ENCODE results near the gene ATP11C. TPM values are rescaled to one million over a fixed set of nuclear protein-coding genes. Genes with fewer than 3 reads are reported as not detected.

Gene ATP11C
- total and polyA plus RNA-seq, 9 donors: 11.6 to 20.7 (median 15.4) TPM

GRCh38 chrX:139783959-139784358, 148.9 kb downstream of the ATP11C start:
- Histone ChIP-seq H3K9me3 (replicated peaks; ENCODE audit: control insufficient read depth, low read depth, low read length) (no peaks in the 10 kb centered on the region), H3K27me3 (ENCODE audit: control insufficient read depth, insufficient read depth, low read length) (peaks cover 2% of the 10 kb centered on the region), H3K4me3 (ENCODE audit: low read length) (no peak overlapping the region), H3K27ac (ENCODE audit: low read length) (no peak overlapping the region), H3K36me3 (ENCODE audit: control insufficient read depth, insufficient read depth, low read length) (peaks cover 5% of the 10 kb centered on the region), H3K4me1 (ENCODE audit: control insufficient read depth, insufficient read depth, low read length) (no peaks in the 10 kb centered on the region)
- no CpG with 5 or more reads among the region's 1 CpG for WGBS (ENCODE audit: insufficient coverage)
- DNase-seq: no peak

GRCh38 chrX:139783030-139783429, 149.8 kb downstream of the ATP11C start:
- DNase-seq: peak; percentile 23
- Histone ChIP-seq H3K36me3 (ENCODE audit: control insufficient read depth, insufficient read depth, low read length) (peaks cover 5% of the 10 kb centered on the region), H3K4me3 (ENCODE audit: low read length) (no peak overlapping the region), H3K9me3 (replicated peaks; ENCODE audit: control insufficient read depth, low read depth, low read length) (no peaks in the 10 kb centered on the region), H3K27me3 (ENCODE audit: control insufficient read depth, insufficient read depth, low read length) (peaks cover 2% of the 10 kb centered on the region), H3K4me1 (ENCODE audit: control insufficient read depth, insufficient read depth, low read length) (no peaks in the 10 kb centered on the region), H3K27ac (ENCODE audit: low read length) (no peak overlapping the region)
- WGBS (ENCODE audit: insufficient coverage): no CpG with 5 or more reads among the region's 3 CpGs

DNA sequence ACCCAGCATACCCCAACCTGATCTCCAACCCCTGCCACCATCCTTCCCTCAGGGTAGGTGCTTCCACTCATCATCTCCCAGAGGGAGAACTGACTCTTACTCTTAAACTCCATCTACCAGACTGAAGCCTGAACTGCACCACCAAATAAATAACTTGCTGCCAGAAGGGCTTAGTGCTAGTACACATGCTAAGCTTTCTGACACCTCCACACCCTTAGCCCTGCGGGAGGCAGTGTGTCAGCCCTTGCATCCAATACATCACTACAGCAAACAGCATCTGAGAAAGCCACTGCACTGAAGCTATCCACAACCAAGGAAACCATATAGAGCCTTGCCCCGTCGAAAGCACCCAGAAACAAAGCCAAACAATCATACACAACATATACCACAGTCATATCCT, 156.3 kb downstream of the ATP11C start:
- peaks cover 3% of the 10 kb centered on the region for H3K9me3 ChIP-seq (replicated peaks; ENCODE audit: control insufficient read depth, low read depth, low read length)

DNA sequence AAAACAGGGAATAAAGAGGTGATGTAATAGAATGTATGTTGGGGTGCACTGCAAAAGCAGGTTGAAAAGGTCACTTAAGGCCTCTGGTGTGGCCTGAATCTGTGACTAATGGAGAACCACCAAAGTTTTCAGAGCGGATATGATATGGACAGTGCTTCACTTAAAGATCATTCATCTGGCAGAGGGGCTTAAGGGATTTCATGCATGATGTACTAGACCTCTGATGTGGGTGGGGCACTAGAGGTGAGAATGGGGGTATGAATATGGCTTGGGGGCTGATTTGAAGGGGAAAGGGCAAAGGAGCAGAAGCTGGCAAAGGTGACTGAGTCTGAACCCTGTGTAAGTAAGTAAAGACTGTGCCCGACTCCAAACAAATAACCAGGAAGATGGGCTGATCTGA, 162.5 kb downstream of the ATP11C start:
- DNase-seq: no peak
- 100% methylated on average over 2 of the region's 2 CpGs for WGBS (ENCODE audit: insufficient coverage)
- Histone ChIP-seq H3K27me3 (ENCODE audit: control insufficient read depth, insufficient read depth, low read length) (peaks cover 2% of the 10 kb centered on the region), H3K36me3 (ENCODE audit: control insufficient read depth, insufficient read depth, low read length) (no peaks in the 10 kb centered on the region), H3K4me3 (ENCODE audit: low read length) (no peak overlapping the region), H3K27ac (ENCODE audit: low read length) (no peak overlapping the region), H3K4me1 (ENCODE audit: control insufficient read depth, insufficient read depth, low read length) (no peaks in the 10 kb centered on the region), H3K9me3 (replicated peaks; ENCODE audit: control insufficient read depth, low read depth, low read length) (peaks cover 3% of the 10 kb centered on the region)

More for the DNA sequence above, 156.3 kb downstream of the ATP11C start:
- H3K36me3 ChIP-seq (ENCODE audit: control insufficient read depth, insufficient read depth, low read length): no peaks in the 10 kb centered on the region
- no peak overlapping the region for H3K4me3 ChIP-seq (ENCODE audit: low read length)
- no peak for DNase-seq
- peaks cover 3% of the 10 kb centered on the region for H3K27me3 ChIP-seq (ENCODE audit: control insufficient read depth, insufficient read depth, low read length)
- WGBS (ENCODE audit: insufficient coverage): 83% methylated on average over 1 of the region's 3 CpGs
- H3K27ac ChIP-seq (ENCODE audit: low read length): no peak overlapping the region
- no peaks in the 10 kb centered on the region for H3K4me1 ChIP-seq (ENCODE audit: control insufficient read depth, insufficient read depth, low read length)

GRCh38 chrX:139766545-139766983, 166.3 kb downstream of the ATP11C start:
- no CpG with 5 or more reads among the region's 5 CpGs for WGBS (ENCODE audit: insufficient coverage)
- no peaks in the 10 kb centered on the region for H3K36me3 ChIP-seq (ENCODE audit: control insufficient read depth, insufficient read depth, low read length)
- no peaks in the 10 kb centered on the region for H3K9me3 ChIP-seq (replicated peaks; ENCODE audit: control insufficient read depth, low read depth, low read length)
- peak; percentile 5 for DNase-seq
- H3K4me3 ChIP-seq (ENCODE audit: low read length): no peak overlapping the region
- H3K27me3 ChIP-seq (ENCODE audit: control insufficient read depth, insufficient read depth, low read length): peaks cover 2% of the 10 kb centered on the region
- H3K4me1 ChIP-seq (ENCODE audit: control insufficient read depth, insufficient read depth, low read length): no peaks in the 10 kb centered on the region
- H3K27ac ChIP-seq (ENCODE audit: low read length): no peak overlapping the region

- Histone ChIP-seq H3K4me3 (ENCODE audit: low read length) (no peak overlapping the region), H3K27ac (ENCODE audit: low read length) (no peak overlapping the region), H3K9me3 (replicated peaks; ENCODE audit: control insufficient read depth, low read depth, low read length) (no peaks in the 10 kb centered on the region), H3K4me1 (ENCODE audit: control insufficient read depth, insufficient read depth, low read length) (no peaks in the 10 kb centered on the region), H3K27me3 (ENCODE audit: control insufficient read depth, insufficient read depth, low read length) (no peaks in the 10 kb centered on the region), H3K36me3 (ENCODE audit: control insufficient read depth, insufficient read depth, low read length) (no peaks in the 10 kb centered on the region)
- DNase-seq: peak; percentile 15
- WGBS (ENCODE audit: insufficient coverage): 86% methylated on average over 3 of the region's 4 CpGs
Measured at GRCh38 chrX:139762400-139763183, 170.3 kb downstream of the ATP11C start.

- Histone ChIP-seq H3K36me3 (ENCODE audit: control insufficient read depth, insufficient read depth, low read length) (no peaks in the 10 kb centered on the region), H3K4me1 (ENCODE audit: control insufficient read depth, insufficient read depth, low read length) (no peaks in the 10 kb centered on the region), H3K4me3 (ENCODE audit: low read length) (no peak overlapping the region), H3K9me3 (replicated peaks; ENCODE audit: control insufficient read depth, low read depth, low read length) (peaks cover 6% of the 10 kb centered on the region), H3K27me3 (ENCODE audit: control insufficient read depth, insufficient read depth, low read length) (no peaks in the 10 kb centered on the region), H3K27ac (ENCODE audit: low read length) (no peak overlapping the region)
- peak; percentile 4 for DNase-seq
- WGBS (ENCODE audit: insufficient coverage): 60% methylated on average over 1 of the region's 4 CpGs
Measured at GRCh38 chrX:139759637-139760036, 173.2 kb downstream of the ATP11C start.

DNA sequence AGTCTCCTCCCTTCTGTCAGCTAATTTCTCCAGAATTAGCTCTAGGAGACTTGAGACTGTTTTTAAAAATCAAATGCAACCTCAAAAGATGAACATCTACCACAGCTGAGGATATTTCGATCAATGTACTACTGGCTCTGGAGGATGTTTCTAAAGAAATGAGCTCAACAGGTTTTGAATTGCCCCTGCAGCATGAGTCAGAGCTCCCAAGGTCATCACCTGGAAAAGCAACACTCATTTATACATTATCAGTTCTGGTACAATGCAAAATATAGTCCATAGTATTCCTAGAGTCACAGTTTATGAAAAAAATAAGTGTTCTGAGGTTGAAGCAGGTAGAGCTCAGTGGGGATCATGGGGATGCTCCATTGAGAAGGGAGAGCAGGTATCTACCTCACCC, 174.0 kb downstream of the ATP11C start:
- no peaks in the 10 kb centered on the region for H3K4me1 ChIP-seq (ENCODE audit: control insufficient read depth, insufficient read depth, low read length)
- peaks cover 10% of the 10 kb centered on the region for H3K9me3 ChIP-seq (replicated peaks; ENCODE audit: control insufficient read depth, low read depth, low read length)
- H3K36me3 ChIP-seq (ENCODE audit: control insufficient read depth, insufficient read depth, low read length): no peaks in the 10 kb centered on the region
- H3K4me3 ChIP-seq (ENCODE audit: low read length): no peak overlapping the region
- WGBS (ENCODE audit: insufficient coverage): no CpG with 5 or more reads among the region's 1 CpG
- no peak for DNase-seq
- H3K27me3 ChIP-seq (ENCODE audit: control insufficient read depth, insufficient read depth, low read length): no peaks in the 10 kb centered on the region
- no peak overlapping the region for H3K27ac ChIP-seq (ENCODE audit: low read length)

- no peaks in the 10 kb centered on the region for H3K36me3 ChIP-seq (ENCODE audit: control insufficient read depth, insufficient read depth, low read length)
- no peaks in the 10 kb centered on the region for H3K4me1 ChIP-seq (ENCODE audit: control insufficient read depth, insufficient read depth, low read length)
- no peak overlapping the region for H3K27ac ChIP-seq (ENCODE audit: low read length)
- H3K9me3 ChIP-seq (replicated peaks; ENCODE audit: control insufficient read depth, low read depth, low read length): peaks cover 14% of the 10 kb centered on the region
- DNase-seq: no peak
- no peak overlapping the region for H3K4me3 ChIP-seq (ENCODE audit: low read length)
- WGBS (ENCODE audit: insufficient coverage): no CpG with 5 or more reads among the region's 4 CpGs
- H3K27me3 ChIP-seq (ENCODE audit: control insufficient read depth, insufficient read depth, low read length): peaks cover 2% of the 10 kb centered on the region
Measured at GRCh38 chrX:139758250-139758649, 174.6 kb downstream of the ATP11C start.

DNA sequence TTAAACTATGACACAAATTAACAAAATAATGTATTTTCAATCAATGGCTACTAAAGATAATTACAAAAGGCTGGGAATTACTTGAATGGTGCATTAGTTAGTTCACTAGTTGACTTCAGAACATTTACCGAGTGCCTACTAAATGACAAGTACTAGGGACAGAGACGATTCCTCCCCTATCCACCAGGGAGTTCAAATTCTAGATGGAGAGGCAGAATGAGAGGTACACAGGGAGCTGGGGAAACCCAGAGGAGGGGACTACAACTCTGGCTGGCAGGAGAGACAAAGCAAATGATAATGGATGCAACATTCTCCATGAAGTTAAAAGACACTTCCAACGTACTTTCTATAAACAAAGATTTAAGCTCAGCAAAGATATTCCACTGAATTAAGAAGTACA, 181.8 kb downstream of the ATP11C start:
- Histone ChIP-seq H3K27me3 (ENCODE audit: control insufficient read depth, insufficient read depth, low read length) (peaks cover 2% of the 10 kb centered on the region), H3K4me1 (ENCODE audit: control insufficient read depth, insufficient read depth, low read length) (no peaks in the 10 kb centered on the region), H3K9me3 (replicated peaks; ENCODE audit: control insufficient read depth, low read depth, low read length) (peaks cover 14% of the 10 kb centered on the region), H3K36me3 (ENCODE audit: control insufficient read depth, insufficient read depth, low read length) (no peaks in the 10 kb centered on the region), H3K4me3 (ENCODE audit: low read length) (no peak overlapping the region), H3K27ac (ENCODE audit: low read length) (no peak overlapping the region)
- no CpG with 5 or more reads among the region's 3 CpGs for WGBS (ENCODE audit: insufficient coverage)
- no peak for DNase-seq

Data from muscle of leg (tissue), 11 donors.